Suprapubic skin (tissue), 4 donors: ENCODE results near the gene WDFY2. TPM values are rescaled to one million over a fixed set of nuclear protein-coding genes. Genes with fewer than 3 reads are reported as not detected.

Experiments used
- DNase-seq, 2 donors: peaks; one replicate each; pipeline ENCODE4 v3.0.0-alpha.2; 2019; ENCODE audit warnings: low spot score in 2 of 2
- H3K27ac ChIP-seq: fragments of 200-600 bp; sonication (generic); one replicate; pipeline ENCODE4 v1.5.1; 2019
- H3K27me3 ChIP-seq: fragments of 200-600 bp; sonication (generic); one replicate; pipeline ENCODE4 v1.5.1; 2019
- H3K36me3 ChIP-seq: fragments of 200-600 bp; sonication (generic); one replicate; pipeline ENCODE4 v1.5.1; 2019
- H3K4me1 ChIP-seq: fragments of 200-600 bp; sonication (generic); one replicate; pipeline ENCODE4 v1.5.1; 2019
- H3K4me3 ChIP-seq: fragments of 200-600 bp; sonication (generic); one replicate; pipeline ENCODE4 v1.5.1; 2019; ENCODE audit warnings: mild to moderate bottlenecking
- H3K9me3 ChIP-seq: fragments of 200-600 bp; sonication (generic); one replicate; pipeline ENCODE4 v1.5.1; 2019
- CTCF ChIP-seq, 2 donors: fragments of 200-600 bp in 1 of 2; fragments of 450-650 bp in 1 of 2; sonication (generic) in 1 of 2; IDR thresholded peaks; one replicate each; pipeline ENCODE4 v1.5.1; 2016 to 2019; ENCODE audit warnings: antibody characterized with exemption in 2 of 2, mild to moderate bottlenecking in 1 of 2, moderate library complexity in 1 of 2
- EP300 ChIP-seq: sonication (generic); formaldehyde crosslinking; IDR thresholded peaks from one replicate; pipeline ENCODE4 v1.6.1; 2017; ENCODE audit warnings: antibody characterized with exemption
- POLR2A ChIP-seq, 2 donors: fragments of 450-650 bp; IDR thresholded peaks; one replicate each; pipeline ENCODE4 v1.6.1; 2017; ENCODE audit warnings: antibody characterized with exemption in 2 of 2, mild to moderate bottlenecking in 2 of 2, moderate library complexity in 2 of 2
- POLR2AphosphoS5 ChIP-seq, 3 donors: sonication (generic); formaldehyde crosslinking; IDR thresholded peaks; one replicate each; pipeline ENCODE4 v1.6.1; 2017; ENCODE audit warnings: antibody characterized with exemption in 3 of 3
- WGBS: methylation state at CpG from one replicate; pipeline ENCODE4 v1.1.5; 2018; 5-methylcytosine and 5-hydroxymethylcytosine counted together
- total RNA-seq, 4 donors: library from RNA; depleted of rRNA; stranded (reverse); fragments of >200 nt; gene quantifications; one replicate each; pipeline ENCODE4 v1.1.0, GENCODE V29; 2016

Gene WDFY2
- total RNA-seq, 4 donors from 2014 or later, result 35.3 to 99.2 (median 40.4) TPM

GRCh38 chr13:51579676-51580075, 4.6 kb upstream of the WDFY2 start:
- DNase-seq, result no peak
- TF ChIP-seq POLR2AphosphoS5 (IDR thresholded peaks at IDR 0.05) (no peak), CTCF (IDR thresholded peaks at IDR 0.05) (no peak), POLR2A (IDR thresholded peaks at IDR 0.05) (no peak), EP300 (no peak)
- no peaks in the 10 kb centered on the region for H3K36me3 ChIP-seq
- no peaks in the 10 kb centered on the region for H3K9me3 ChIP-seq
- H3K4me3 ChIP-seq, result no peak overlapping the region
- H3K4me1 ChIP-seq, result peaks cover 29% of the 10 kb centered on the region
- WGBS, result 87% methylated on average over 7 of the region's 7 CpGs
- no peaks in the 10 kb centered on the region for H3K27me3 ChIP-seq
- H3K27ac ChIP-seq, result no peak overlapping the region

GRCh38 chr13:51581148-51581820, 3.0 kb upstream of the WDFY2 start:
- Histone ChIP-seq H3K27me3 (no peaks in the 10 kb centered on the region), H3K9me3 (no peaks in the 10 kb centered on the region), H3K4me1 (peaks cover 40% of the 10 kb centered on the region), H3K27ac (no peak overlapping the region), H3K4me3 (no peak overlapping the region), H3K36me3 (no peaks in the 10 kb centered on the region)
- TF ChIP-seq EP300, result no peak
- no peak for TF ChIP-seq POLR2A (IDR thresholded peaks at IDR 0.05)
- no peak for TF ChIP-seq CTCF (IDR thresholded peaks at IDR 0.05)
- TF ChIP-seq POLR2AphosphoS5 (IDR thresholded peaks at IDR 0.05), result no peak
- 83% methylated on average over 1 of the region's 1 CpG for WGBS
- DNase-seq, result no peak

GRCh38 chr13:51583469-51583874, 790 bp upstream of the WDFY2 start:
- Histone ChIP-seq H3K27me3 (no peaks in the 10 kb centered on the region), H3K27ac (peak overlapping the region; percentile 94), H3K36me3 (no peaks in the 10 kb centered on the region), H3K4me3 (peak overlapping the region; percentile 70), H3K4me1 (peaks cover 39% of the 10 kb centered on the region), H3K9me3 (no peaks in the 10 kb centered on the region)
- 21% methylated on average over 9 of the region's 9 CpGs for WGBS
- TF ChIP-seq EP300, result no peak
- no peak for TF ChIP-seq CTCF (IDR thresholded peaks at IDR 0.05)
- no peak for TF ChIP-seq POLR2AphosphoS5 (IDR thresholded peaks at IDR 0.05)
- no peak for DNase-seq

GRCh38 chr13:51584731-51585672, 740 bp downstream of the WDFY2 start:
- Histone ChIP-seq H3K9me3 (no peaks in the 10 kb centered on the region), H3K36me3 (no peaks in the 10 kb centered on the region), H3K4me3 (peak overlapping the region; percentile 70), H3K27me3 (no peaks in the 10 kb centered on the region), H3K4me1 (peaks cover 53% of the 10 kb centered on the region), H3K27ac (peak overlapping the region; percentile 94)
- under 1% methylated on average over 27 of the region's 53 CpGs for WGBS
- TF ChIP-seq POLR2A (IDR thresholded peaks at IDR 0.05), result no peak
- TF ChIP-seq POLR2AphosphoS5 (IDR thresholded peaks at IDR 0.05), result no peak
- no peak for TF ChIP-seq EP300
- no peak for TF ChIP-seq CTCF (IDR thresholded peaks at IDR 0.05)
- peak; percentile 86 to 90 for DNase-seq

GRCh38 chr13:51585696-51586095, 1.4 kb downstream of the WDFY2 start:
- H3K27me3 ChIP-seq, result no peaks in the 10 kb centered on the region
- no peak for TF ChIP-seq POLR2AphosphoS5 (IDR thresholded peaks at IDR 0.05)
- no peak for TF ChIP-seq POLR2A (IDR thresholded peaks at IDR 0.05)
- no peak for TF ChIP-seq CTCF (IDR thresholded peaks at IDR 0.05)
- no peak for TF ChIP-seq EP300
- no peaks in the 10 kb centered on the region for H3K9me3 ChIP-seq
- DNase-seq, result no peak
- H3K36me3 ChIP-seq, result no peaks in the 10 kb centered on the region
- H3K4me1 ChIP-seq, result peaks cover 60% of the 10 kb centered on the region
- H3K4me3 ChIP-seq, result peak overlapping the region; percentile 70
- 42% methylated on average over 4 of the region's 4 CpGs for WGBS
- peak overlapping the region; percentile 94 for H3K27ac ChIP-seq
